Fibroblast of lung (primary cell): Measurements from ENCODE around the gene DNM3. TPM values are rescaled to one million over a fixed set of nuclear protein-coding genes. Genes with fewer than 3 reads are reported as not detected.

Experiments
- DNase-seq, 2 donors: peaks; one replicate each; pipeline versions ENCODE4 v3.0.0 to v3.0.0-alpha.2; 2010; ENCODE audit warnings: low read depth in 2 of 2
- H2AFZ ChIP-seq: 2 replicates; pipeline ENCODE4 v1.5.1; 2012; ENCODE audit warnings: low read length, control low read depth, inconsistent platforms
- H3K27ac ChIP-seq: 2 replicates; pipeline ENCODE4 v1.5.1; 2011; ENCODE audit warnings: low read length, control low read depth; ENCODE audit not compliant: insufficient read depth
- H3K27me3 ChIP-seq: 2 replicates; pipeline ENCODE4 v1.5.1; 2011; ENCODE audit warnings: mild to moderate bottlenecking, low read length; ENCODE audit not compliant: control insufficient read depth, insufficient read depth
- H3K36me3 ChIP-seq: 2 replicates; pipeline ENCODE4 v1.5.1; 2011; ENCODE audit warnings: low read length; ENCODE audit not compliant: control insufficient read depth, insufficient read depth
- H3K4me1 ChIP-seq: 2 replicates; pipeline ENCODE4 v1.5.1; 2011; ENCODE audit warnings: low read length; ENCODE audit not compliant: control insufficient read depth, insufficient read depth; ENCODE audit errors: extremely low read depth
- H3K4me2 ChIP-seq: 2 replicates; pipeline ENCODE4 v1.5.1; 2011; ENCODE audit warnings: low read length, control low read depth; ENCODE audit not compliant: insufficient read depth; ENCODE audit errors: extremely low read depth
- H3K4me3 ChIP-seq, 4 experiments: fragments of 200-600 bp in 1 of 4; sonication (generic) in 1 of 4; replicated peaks in 1 of 4; 2 replicates each; pipeline ENCODE4 v1.5.1; 2011 to 2016; ENCODE audit warnings: low read length in 4 of 4, low read depth in 3 of 4, mild to moderate bottlenecking in 3 of 4, control low read depth in 2 of 4, inconsistent platforms in 1 of 4, mixed read lengths in 1 of 4; ENCODE audit not compliant: insufficient read depth in 1 of 4; ENCODE audit errors: control extremely low read depth in 1 of 4
- H3K79me2 ChIP-seq: 2 replicates; pipeline ENCODE4 v1.5.1; 2012; ENCODE audit warnings: mild to moderate bottlenecking, low read length, inconsistent platforms; ENCODE audit not compliant: control insufficient read depth, insufficient read depth
- H3K9ac ChIP-seq: 2 replicates; pipeline ENCODE4 v1.5.1; 2011; ENCODE audit warnings: mild to moderate bottlenecking, low read length, control low read depth; ENCODE audit not compliant: insufficient read depth
- H3K9me3 ChIP-seq: 2 replicates; pipeline ENCODE4 v1.5.1; 2012; ENCODE audit warnings: low read depth, low read length; ENCODE audit not compliant: control insufficient read depth, insufficient read depth
- H4K20me1 ChIP-seq: 2 replicates; pipeline ENCODE4 v1.5.1; 2011; ENCODE audit warnings: low read length; ENCODE audit not compliant: control insufficient read depth, insufficient read depth; ENCODE audit errors: extremely low read depth
- CTCF ChIP-seq, 2 donors: IDR thresholded peaks in 1 of 2; conservative IDR thresholded peaks in 1 of 2; 1 replicate in 1 of 2; 2 replicates in 1 of 2; pipeline ENCODE4 v1.5.1; 2011 to 2012; ENCODE audit warnings: low read length in 2 of 2, control low read depth in 1 of 2, inconsistent platforms in 1 of 2, low read depth in 1 of 2, mild to moderate bottlenecking in 1 of 2
- EZH2 ChIP-seq: IDR thresholded peaks from 2 replicates; pipeline ENCODE4 v1.5.1; 2012; ENCODE audit warnings: low read length, control low read depth, mild to moderate bottlenecking; ENCODE audit errors: missing control alignments
- polyA plus RNA-seq, 2 donors: library from polyadenylated mRNA; depleted of rRNA in 1 of 2; stranded (reverse) in 1 of 2; unstranded in 1 of 2; fragments of >200 nt; gene quantifications; 2 replicates each; pipeline ENCODE4 v1.2.1, GENCODE V29; 2011 to 2012; ENCODE audit warnings: missing spikeins in 1 of 2
- total RNA-seq: library from RNA; depleted of rRNA; stranded (reverse); fragments of >200 nt; gene quantifications from 2 replicates; pipeline ENCODE4 v1.2.1, GENCODE V29; 2014

DNM3 gene
- total and polyA plus RNA-seq, 2 donors (not counting 1 experiment from before 2014, with no cell fraction given), result 1.6 to 3.6 TPM

- no peaks in the 10 kb centered on the region for H4K20me1 ChIP-seq
- no peak overlapping the region for H3K9ac ChIP-seq
- H3K27ac ChIP-seq, result no peak overlapping the region
- no peaks in the 10 kb centered on the region for H3K27me3 ChIP-seq
- H3K36me3 ChIP-seq, result peaks cover 3% of the 10 kb centered on the region
- peak overlapping the region; percentile 89 for H3K4me2 ChIP-seq
- peaks cover 42% of the 10 kb centered on the region for H3K79me2 ChIP-seq
- H2AFZ ChIP-seq, result no peak overlapping the region
- DNase-seq, result no peak
- peaks cover 6% of the 10 kb centered on the region for H3K4me1 ChIP-seq
- H3K4me3 ChIP-seq, result peak overlapping the region in 3 of 4 experiments; percentile 84 to 95 (median 92)
- H3K9me3 ChIP-seq, result no peaks in the 10 kb centered on the region
- no peak for TF ChIP-seq EZH2
- TF ChIP-seq CTCF (conservative IDR thresholded peaks at IDR 0.05 in 1 of 2, IDR thresholded peaks at IDR 0.05 in 1 of 2; ENCODE audit: low read depth in 1 of 2, low read length in 2 of 2), result no peak
Measured at GRCh38 chr1:172140072-172140471, 298.8 kb downstream of the DNM3 start.

- Histone ChIP-seq H3K4me1 (peaks cover 6% of the 10 kb centered on the region), H3K4me3 (peak overlapping the region in 3 of 4 experiments; percentile 84 to 95 (median 92))
Measured at GRCh38 chr1:172140591-172140990, 299.3 kb downstream of the DNM3 start.

GRCh38 chr1:172141341-172141881 is 300.1 kb downstream of the DNM3 start:
- DNase-seq, result no peak
- no peak overlapping the region for H2AFZ ChIP-seq

More at GRCh38 chr1:172140591-172140990, 299.3 kb downstream of the DNM3 start:
- Histone ChIP-seq H3K27ac (no peak overlapping the region), H3K36me3 (peaks cover 3% of the 10 kb centered on the region), H4K20me1 (no peaks in the 10 kb centered on the region), H3K79me2 (peaks cover 42% of the 10 kb centered on the region), H3K9me3 (no peaks in the 10 kb centered on the region), H3K4me2 (peak overlapping the region; percentile 89), H2AFZ (no peak overlapping the region), H3K9ac (no peak overlapping the region), H3K27me3 (no peaks in the 10 kb centered on the region)
- no peak for DNase-seq
- TF ChIP-seq EZH2, result no peak
- TF ChIP-seq CTCF (conservative IDR thresholded peaks at IDR 0.05 in 1 of 2, IDR thresholded peaks at IDR 0.05 in 1 of 2; ENCODE audit: low read depth in 1 of 2, low read length in 2 of 2), result no peak

More at GRCh38 chr1:172141341-172141881, 300.1 kb downstream of the DNM3 start:
- peak overlapping the region; percentile 84 to 97 (median 94) for H3K4me3 ChIP-seq
- H4K20me1 ChIP-seq, result no peaks in the 10 kb centered on the region
- H3K79me2 ChIP-seq, result peaks cover 42% of the 10 kb centered on the region
- TF ChIP-seq EZH2, result no peak
- TF ChIP-seq CTCF (conservative IDR thresholded peaks at IDR 0.05 in 1 of 2, IDR thresholded peaks at IDR 0.05 in 1 of 2; ENCODE audit: low read depth in 1 of 2, low read length in 2 of 2), result no peak
- peak overlapping the region; percentile 89 for H3K4me2 ChIP-seq
- H3K9ac ChIP-seq, result peak overlapping the region; percentile 45
- peaks cover 6% of the 10 kb centered on the region for H3K4me1 ChIP-seq
- H3K36me3 ChIP-seq, result peaks cover 3% of the 10 kb centered on the region
- H3K9me3 ChIP-seq, result no peaks in the 10 kb centered on the region
- peak overlapping the region; percentile 24 for H3K27ac ChIP-seq
- no peaks in the 10 kb centered on the region for H3K27me3 ChIP-seq
